HFFc6 (cell line): Measurements from ENCODE around the gene DIDO1. TPM values are rescaled to one million over a fixed set of nuclear protein-coding genes. Genes with fewer than 3 reads are reported as not detected.
A peak's percentile ranks its signal among the peaks of the same experiment; 100 is the strongest.

ENCODE experiments used
- DNase-seq: peaks from one replicate; pipeline ENCODE4 v3.0.0-alpha.2; 2018
- H3K27ac Mint-ChIP-seq: 2 replicates; pipeline ENCODE4 v1.8.0; 2020; ENCODE audit warnings: mild to moderate bottlenecking, mixed read lengths
- H3K27me3 Mint-ChIP-seq: 2 replicates; pipeline ENCODE4 v1.8.0; 2021; ENCODE audit warnings: mild to moderate bottlenecking, moderate library complexity, mixed read lengths; ENCODE audit not compliant: insufficient read depth
- H3K36me3 Mint-ChIP-seq: 2 replicates; pipeline ENCODE4 v1.8.0; 2021; ENCODE audit warnings: low read depth, mixed read lengths
- H3K4me1 Mint-ChIP-seq: 2 replicates; pipeline ENCODE4 v1.8.0; 2020; ENCODE audit warnings: low read depth, mixed read lengths
- H3K4me3 Mint-ChIP-seq: 2 replicates; pipeline ENCODE4 v1.8.0; 2020; ENCODE audit warnings: mild to moderate bottlenecking, moderate library complexity, mixed read lengths
- H3K9me3 Mint-ChIP-seq: 2 replicates; pipeline ENCODE4 v1.8.0; 2020; ENCODE audit warnings: mild to moderate bottlenecking, mixed read lengths
- total RNA-seq, 6 experiments: library from RNA; stranded (reverse); fragmentation: NEBNext Ultra II Directional; extraction: Animal tissue kit (Norgen Biotek cat#: 25700); gene quantifications; 2 replicates in 1 of 6; 3 replicates in 5 of 6; pipeline ENCODE4 v1.2.3, GENCODE V29; 2021
- TF ChIP-seq, protein P1 (sequence below): fragments of 200-600 bp; sonication (generic); IDR thresholded peaks from 2 replicates; pipeline ENCODE4 v1.5.0; 2021; ENCODE audit warnings: antibody characterized with exemption, mild to moderate bottlenecking

DIDO1 gene
- total RNA-seq, 6 experiments from 2014 or later, result 31.9 to 36.1 (median 34.8) TPM

DNA sequence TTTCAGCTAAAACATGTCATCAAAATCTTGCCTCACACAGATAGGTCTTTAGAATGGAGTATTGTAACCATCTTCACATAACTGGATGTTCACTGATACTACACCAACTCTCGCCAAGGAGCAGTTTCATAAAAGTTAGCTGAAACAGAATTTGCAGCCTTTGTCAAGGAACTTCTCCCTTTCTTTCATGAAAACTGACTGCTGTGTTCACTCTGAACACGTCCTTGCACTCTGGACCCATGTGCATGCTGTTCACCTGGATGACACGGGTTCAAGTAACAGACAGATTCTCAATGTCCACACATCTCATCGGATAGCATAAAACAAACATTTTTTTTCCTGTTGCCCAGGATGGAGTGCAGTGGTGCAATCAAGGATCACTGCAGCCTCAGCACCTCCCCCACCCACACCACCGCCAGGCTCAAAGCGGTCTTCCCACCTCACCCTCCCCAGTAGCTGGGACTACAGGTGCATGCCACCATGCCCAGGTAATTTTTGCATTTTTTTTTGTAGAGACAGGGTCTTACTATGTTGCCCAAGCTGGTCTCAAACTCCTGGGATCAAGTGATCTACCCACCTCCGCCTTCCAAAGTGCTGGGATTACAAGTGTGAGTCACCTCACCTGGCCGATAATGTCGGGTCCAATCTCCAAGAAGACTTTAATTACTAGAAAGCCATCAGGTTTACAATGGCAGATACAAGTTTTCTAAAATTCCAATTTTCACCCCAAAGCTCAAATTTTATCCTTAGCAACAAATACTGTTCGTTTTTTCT lies 9.4 kb downstream of the DIDO1 start:
- Mint-ChIP-seq H3K27me3 (peaks cover 1% of the 10 kb centered on the region), H3K36me3 (no peaks in the 10 kb centered on the region; the same call in 1 of the 2 replicates), H3K4me1 (peaks cover 64% of the 10 kb centered on the region), H3K4me3 (no peak overlapping the region), H3K9me3 (no peaks in the 10 kb centered on the region), H3K27ac (peak overlapping the region; percentile 20)
- TF ChIP-seq, protein P1, sequence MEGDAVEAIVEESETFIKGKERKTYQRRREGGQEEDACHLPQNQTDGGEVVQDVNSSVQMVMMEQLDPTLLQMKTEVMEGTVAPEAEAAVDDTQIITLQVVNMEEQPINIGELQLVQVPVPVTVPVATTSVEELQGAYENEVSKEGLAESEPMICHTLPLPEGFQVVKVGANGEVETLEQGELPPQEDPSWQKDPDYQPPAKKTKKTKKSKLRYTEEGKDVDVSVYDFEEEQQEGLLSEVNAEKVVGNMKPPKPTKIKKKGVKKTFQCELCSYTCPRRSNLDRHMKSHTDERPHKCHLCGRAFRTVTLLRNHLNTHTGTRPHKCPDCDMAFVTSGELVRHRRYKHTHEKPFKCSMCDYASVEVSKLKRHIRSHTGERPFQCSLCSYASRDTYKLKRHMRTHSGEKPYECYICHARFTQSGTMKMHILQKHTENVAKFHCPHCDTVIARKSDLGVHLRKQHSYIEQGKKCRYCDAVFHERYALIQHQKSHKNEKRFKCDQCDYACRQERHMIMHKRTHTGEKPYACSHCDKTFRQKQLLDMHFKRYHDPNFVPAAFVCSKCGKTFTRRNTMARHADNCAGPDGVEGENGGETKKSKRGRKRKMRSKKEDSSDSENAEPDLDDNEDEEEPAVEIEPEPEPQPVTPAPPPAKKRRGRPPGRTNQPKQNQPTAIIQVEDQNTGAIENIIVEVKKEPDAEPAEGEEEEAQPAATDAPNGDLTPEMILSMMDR, result no peak
- no peak for DNase-seq

DNA sequence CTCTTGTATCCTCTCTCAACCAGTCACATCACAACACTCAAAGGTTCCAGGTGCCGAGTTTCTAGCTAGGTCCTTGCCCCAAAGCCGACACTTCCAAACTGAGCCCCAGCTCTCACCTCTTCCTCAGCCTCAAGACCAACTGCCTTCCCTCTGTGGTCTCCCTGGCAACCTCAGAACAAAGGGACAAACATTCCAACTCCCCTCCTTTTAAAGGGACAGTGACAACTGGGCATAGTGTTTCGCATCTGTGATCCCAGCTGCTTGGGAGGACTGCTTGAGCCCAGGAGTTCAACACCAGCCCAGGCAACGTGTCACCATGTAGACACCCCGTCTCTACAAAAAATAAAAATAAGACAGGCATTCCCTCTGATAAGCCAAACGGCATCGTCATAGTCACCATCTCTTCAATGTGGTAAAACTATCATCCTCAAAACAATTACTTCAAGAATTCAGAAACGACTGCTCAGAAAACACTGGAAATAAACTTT lies 11.3 kb downstream of the DIDO1 start:
- peak; percentile 9 for DNase-seq
- Mint-ChIP-seq H3K36me3 (peaks cover 9% of the 10 kb centered on the region; the same call in 1 of the 2 replicates), H3K27me3 (peaks cover 3% of the 10 kb centered on the region), H3K4me3 (peak overlapping the region; percentile 16), H3K9me3 (no peaks in the 10 kb centered on the region), H3K4me1 (peaks cover 51% of the 10 kb centered on the region), H3K27ac (peak overlapping the region; percentile 87)
- TF ChIP-seq, protein P1, result no peak

DNA sequence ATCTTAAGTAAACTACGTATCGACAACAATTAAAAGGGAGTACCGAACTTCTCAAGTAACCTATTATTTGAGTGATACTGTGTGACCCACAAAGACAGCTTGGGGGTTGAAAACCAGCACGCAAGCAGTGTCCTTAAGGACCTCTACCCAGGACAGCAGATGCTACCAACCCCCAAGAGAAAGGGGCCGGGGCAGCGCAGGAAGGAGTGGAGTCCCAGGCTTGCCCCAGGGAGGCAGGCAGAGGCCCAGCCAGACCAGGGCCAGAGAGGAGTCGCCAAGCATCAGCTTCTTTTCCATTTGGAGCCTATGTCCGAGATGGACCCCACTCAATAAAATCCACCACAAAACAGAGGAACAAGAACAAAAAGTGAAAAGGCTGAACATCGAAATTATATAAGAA lies 11.9 kb downstream of the DIDO1 start:
- Mint-ChIP-seq H3K9me3 (no peaks in the 10 kb centered on the region), H3K4me1 (peaks cover 47% of the 10 kb centered on the region), H3K4me3 (no peak overlapping the region), H3K27ac (peak overlapping the region; percentile 87), H3K27me3 (peaks cover 3% of the 10 kb centered on the region), H3K36me3 (peaks cover 14% of the 10 kb centered on the region; the same call in 1 of the 2 replicates)
- TF ChIP-seq, protein P1, result no peak
- no peak for DNase-seq

DNA sequence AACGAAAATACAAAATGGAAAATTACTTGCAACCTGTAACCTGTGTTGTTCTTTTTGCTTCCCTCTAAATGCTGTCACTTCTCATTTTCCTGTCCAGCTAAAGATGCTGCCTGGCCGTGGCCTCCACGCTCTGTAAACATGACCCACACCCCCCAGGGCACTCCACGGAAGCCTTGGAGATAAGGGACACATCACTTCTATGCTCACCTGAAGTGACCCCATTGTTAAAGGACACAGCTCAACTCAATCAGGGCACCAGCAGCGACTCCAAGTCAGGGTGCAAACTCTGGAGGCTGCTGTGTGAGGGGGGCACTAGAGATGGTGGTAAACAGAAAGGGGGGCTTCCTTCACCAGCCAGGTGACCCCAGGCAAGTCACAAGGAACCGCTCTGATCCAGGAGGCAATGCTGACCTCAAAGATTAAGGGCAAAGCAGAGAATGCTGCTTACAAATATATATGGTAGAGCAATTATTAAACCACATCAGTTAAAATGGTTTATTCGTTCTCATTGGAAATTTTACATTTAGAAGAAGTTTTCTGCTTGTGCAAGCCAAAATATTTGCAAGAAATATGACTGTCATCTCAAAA lies 13.2 kb downstream of the DIDO1 start:
- DNase-seq, result no peak
- Mint-ChIP-seq H3K36me3 (peaks cover 14% of the 10 kb centered on the region; the same call in 1 of the 2 replicates), H3K27me3 (peaks cover 3% of the 10 kb centered on the region), H3K27ac (peak overlapping the region; percentile 36), H3K4me3 (no peak overlapping the region), H3K9me3 (no peaks in the 10 kb centered on the region), H3K4me1 (peaks cover 38% of the 10 kb centered on the region)
- TF ChIP-seq, protein P1, result no peak

DNA sequence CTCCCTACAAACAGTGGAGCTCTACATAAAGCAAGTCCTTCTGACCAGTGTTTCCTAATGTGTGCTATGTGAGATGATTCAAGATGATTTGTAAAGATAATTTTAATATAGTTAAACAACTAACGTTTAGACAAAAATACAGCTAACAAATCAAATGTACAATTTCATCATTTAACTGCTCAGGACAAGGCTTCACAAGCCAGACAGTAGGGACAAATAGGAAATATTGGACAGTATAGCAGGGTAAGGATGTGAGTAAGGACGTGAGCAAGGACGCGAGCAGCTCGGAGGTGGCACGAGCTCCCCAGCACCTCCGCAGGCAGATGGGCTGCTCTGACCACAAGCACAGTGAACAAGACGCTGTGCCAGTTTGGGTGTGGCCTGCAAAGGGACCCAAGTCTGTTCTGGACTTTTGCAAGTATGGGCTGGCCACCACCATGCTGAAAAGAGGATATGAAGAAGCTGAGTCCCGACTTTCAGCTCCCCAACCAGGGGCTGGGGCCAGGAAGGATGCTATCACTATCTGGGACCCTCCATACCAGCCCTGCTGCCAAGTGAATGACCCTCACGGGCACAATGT lies 14.5 kb downstream of the DIDO1 start:
- peaks cover 3% of the 10 kb centered on the region for H3K27me3 Mint-ChIP-seq
- TF ChIP-seq, protein P1, result no peak
- DNase-seq, result no peak
- H3K4me1 Mint-ChIP-seq, result peaks cover 32% of the 10 kb centered on the region
- peaks cover 19% of the 10 kb centered on the region; the same call in 1 of the 2 replicates for H3K36me3 Mint-ChIP-seq
- no peaks in the 10 kb centered on the region for H3K9me3 Mint-ChIP-seq
- no peak overlapping the region for H3K4me3 Mint-ChIP-seq
- no peak overlapping the region for H3K27ac Mint-ChIP-seq
